ENCODE measurements around the gene UFD1.

- no peak for TF ChIP-seq POLR2A (IDR thresholded peaks at IDR 0.05; ENCODE audit: low read length)
- no peak for TF ChIP-seq GATA1 (IDR thresholded peaks at IDR 0.05; ENCODE audit: low read depth, low read length)
Measured at GRCh38 chr22:19410941-19411689, 67.9 kb downstream of the UFD1 start.
